Esophagus muscularis mucosa (tissue), 4 donors: ENCODE measurements around the gene STRAP. TPM values are rescaled to one million over a fixed set of nuclear protein-coding genes. Genes with fewer than 3 reads are reported as not detected.
"Not testable (repeated sequence)": the region's sequence is repeated elsewhere in the genome, so short reads cannot be mapped to it uniquely, and the experiment has no call there.

Experiments
- DNase-seq: peaks from one replicate; pipeline ENCODE4 v3.0.0-alpha.2; 2017; ENCODE audit errors: extremely low spot score
- H3K27ac ChIP-seq, 4 donors: fragments of 200-600 bp; sonication (generic); replicated peaks in 1 of 4; 1 replicate in 3 of 4; 2 replicates in 1 of 4; pipeline ENCODE4 v1.5.1; 2016 to 2019; ENCODE audit warnings: mild to moderate bottlenecking in 1 of 4
- H3K27me3 ChIP-seq, 4 donors: fragments of 200-600 bp; sonication (generic); one replicate each; pipeline versions ENCODE4 v1.5.1 to v1.6.0; 2016 to 2019
- H3K36me3 ChIP-seq, 4 donors: fragments of 200-600 bp; sonication (generic); one replicate each; pipeline ENCODE4 v1.5.1; 2016 to 2019
- H3K4me1 ChIP-seq, 4 donors: fragments of 200-600 bp; sonication (generic); one replicate each; pipeline ENCODE4 v1.5.1; 2016 to 2019
- H3K4me3 ChIP-seq, 4 donors: fragments of 200-600 bp; sonication (generic); 1 replicate in 2 of 4; 2 replicates in 2 of 4; pipeline ENCODE4 v1.5.1; 2016 to 2019; ENCODE audit warnings: mild to moderate bottlenecking in 4 of 4, moderate library complexity in 1 of 4
- H3K9me3 ChIP-seq, 4 donors: fragments of 200-600 bp; sonication (generic); 1 replicate in 3 of 4; 2 replicates in 1 of 4; pipeline ENCODE4 v1.5.1; 2016 to 2019
- EP300 ChIP-seq: sonication (generic); formaldehyde crosslinking; IDR thresholded peaks from one replicate; pipeline ENCODE4 v1.6.1; 2017; ENCODE audit warnings: antibody characterized with exemption
- POLR2A ChIP-seq: fragments of 450-650 bp; IDR thresholded peaks from one replicate; pipeline ENCODE4 v1.6.1; 2017; ENCODE audit warnings: antibody characterized with exemption, moderate library complexity, mild to moderate bottlenecking, low read depth
- POLR2AphosphoS5 ChIP-seq, 2 donors: sonication (generic); formaldehyde crosslinking; IDR thresholded peaks; one replicate each; pipeline ENCODE4 v1.6.1; 2017; ENCODE audit warnings: antibody characterized with exemption in 2 of 2
- WGBS: methylation state at CpG from one replicate; pipeline ENCODE4 v1.1.5; 2018; 5-methylcytosine and 5-hydroxymethylcytosine counted together
- intact Hi-C: fragments of 100-400 bp; cut with DNase I; formaldehyde crosslinking; loops from one replicate; pipeline ENCODE4 v1.15.1; 2023
- total RNA-seq, 4 donors: library from RNA; depleted of rRNA; stranded (reverse); fragments of >200 nt; gene quantifications; one replicate each; pipeline versions ENCODE4 v1.1.0 to v1.2.1, GENCODE V29; 2016
- TF ChIP-seq, protein P1 (sequence below), 3 experiments: fragments of 200-600 bp in 2 of 3; fragments of 450-650 bp in 1 of 3; sonication (generic) in 2 of 3; IDR thresholded peaks; one replicate each; pipeline ENCODE4 v1.5.1; 2017 to 2019; ENCODE audit warnings: antibody characterized with exemption in 3 of 3, mild to moderate bottlenecking in 2 of 3, moderate library complexity in 1 of 3

The STRAP gene
- total RNA-seq, 4 donors from 2014 or later = 63.9 to 78.5 (median 74.0) TPM

DNA sequence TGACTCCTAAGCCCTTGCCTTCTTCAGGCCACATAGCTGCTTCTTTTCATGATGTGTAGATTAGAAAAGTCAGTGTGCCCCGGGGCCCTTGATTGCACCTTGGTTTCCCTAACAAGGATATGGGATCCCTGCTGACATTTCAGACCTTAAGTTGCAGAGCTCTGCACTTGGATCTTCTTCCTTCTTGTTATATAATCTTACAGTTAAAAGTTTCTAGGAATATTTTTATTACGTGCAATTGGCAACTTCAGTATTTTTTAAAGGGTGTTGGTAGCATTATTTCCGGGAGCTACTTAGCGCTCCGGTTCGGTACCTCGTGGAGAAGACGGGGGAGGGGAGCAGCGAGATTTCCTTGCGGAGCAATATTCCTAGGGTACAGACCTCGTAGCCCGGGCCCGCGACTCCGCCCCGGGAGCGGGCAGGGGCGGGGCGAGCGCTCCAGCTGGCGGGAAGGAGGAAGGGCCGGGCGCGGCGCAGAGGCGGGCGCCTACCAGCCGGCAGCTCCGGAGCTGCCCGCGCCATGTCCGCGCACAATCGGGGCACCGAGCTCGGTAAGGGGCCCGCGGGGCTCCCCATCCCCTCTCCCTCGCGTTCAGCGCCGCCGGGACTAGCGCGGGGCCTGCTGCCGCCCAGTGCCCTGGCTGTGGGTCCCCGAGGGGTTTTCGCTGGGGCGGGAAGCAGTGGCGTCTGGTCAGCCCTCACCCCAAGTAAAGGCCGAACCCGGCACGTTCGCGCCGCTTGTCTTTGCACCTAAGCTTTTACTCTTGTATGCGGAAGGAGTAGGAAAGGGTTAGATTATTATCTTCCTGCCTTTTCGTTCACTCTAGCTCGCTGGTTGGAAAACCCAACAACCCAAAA lies 28.9 kb downstream of the STRAP start, which contains the start of gene DERA:
Gene DERA (plus strand): TSS at position 469 of the 858 bp plus-strand sequence. CDS start 52 bp downstream, at position 521.
- no peak for DNase-seq
- H3K9me3 ChIP-seq = no peaks in the 10 kb centered on the region
- H3K36me3 ChIP-seq = peaks cover 0 to 11% (median 9%) of the 10 kb centered on the region in 4 donors
- peaks cover 12 to 48% (median 42%) of the 10 kb centered on the region in 4 donors for H3K4me1 ChIP-seq
- H3K27ac ChIP-seq = peak within 1 kb of the TSS; percentile 92 to 98 (median 96)
- WGBS = under 1% methylated on average over 23 of the region's 59 CpGs
- TF ChIP-seq, protein P1, sequence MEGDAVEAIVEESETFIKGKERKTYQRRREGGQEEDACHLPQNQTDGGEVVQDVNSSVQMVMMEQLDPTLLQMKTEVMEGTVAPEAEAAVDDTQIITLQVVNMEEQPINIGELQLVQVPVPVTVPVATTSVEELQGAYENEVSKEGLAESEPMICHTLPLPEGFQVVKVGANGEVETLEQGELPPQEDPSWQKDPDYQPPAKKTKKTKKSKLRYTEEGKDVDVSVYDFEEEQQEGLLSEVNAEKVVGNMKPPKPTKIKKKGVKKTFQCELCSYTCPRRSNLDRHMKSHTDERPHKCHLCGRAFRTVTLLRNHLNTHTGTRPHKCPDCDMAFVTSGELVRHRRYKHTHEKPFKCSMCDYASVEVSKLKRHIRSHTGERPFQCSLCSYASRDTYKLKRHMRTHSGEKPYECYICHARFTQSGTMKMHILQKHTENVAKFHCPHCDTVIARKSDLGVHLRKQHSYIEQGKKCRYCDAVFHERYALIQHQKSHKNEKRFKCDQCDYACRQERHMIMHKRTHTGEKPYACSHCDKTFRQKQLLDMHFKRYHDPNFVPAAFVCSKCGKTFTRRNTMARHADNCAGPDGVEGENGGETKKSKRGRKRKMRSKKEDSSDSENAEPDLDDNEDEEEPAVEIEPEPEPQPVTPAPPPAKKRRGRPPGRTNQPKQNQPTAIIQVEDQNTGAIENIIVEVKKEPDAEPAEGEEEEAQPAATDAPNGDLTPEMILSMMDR (IDR thresholded peaks at IDR 0.05) = peak; percentile 16 to 23 (median 16)
- TF ChIP-seq POLR2AphosphoS5 (IDR thresholded peaks at IDR 0.05) = peak; percentile 68 to 92
- TF ChIP-seq POLR2A = peak; percentile 86
- no peak for TF ChIP-seq EP300
- peak within 1 kb of the TSS; percentile 70 to 91 (median 82) for H3K4me3 ChIP-seq
- intact Hi-C loops = no loop called here
- H3K27me3 ChIP-seq = no peaks in the 10 kb centered on the region

DNA sequence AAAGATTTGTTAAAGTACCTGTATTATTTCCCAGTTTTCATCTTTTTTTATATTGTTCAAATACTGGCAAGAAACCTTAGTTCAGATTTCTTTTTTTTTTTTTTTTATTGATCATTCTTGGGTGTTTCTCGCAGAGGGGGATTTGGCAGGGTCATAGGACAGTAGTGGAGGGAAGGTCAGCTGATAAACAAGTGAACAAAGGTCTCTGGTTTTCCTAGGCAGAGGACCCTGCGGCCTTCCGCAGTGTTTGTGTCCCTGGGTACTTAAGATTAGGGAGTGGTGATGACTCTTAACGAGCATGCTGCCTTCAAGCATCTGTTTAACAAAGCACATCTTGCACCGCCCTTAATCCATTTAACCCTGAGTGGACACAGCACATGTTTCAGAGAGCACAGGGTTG lies 29.7 kb downstream of the STRAP start:
- Histone ChIP-seq H3K27ac (peak overlapping the region; percentile 92 to 98 (median 96)), H3K4me3 (peak overlapping the region; percentile 70 to 91 (median 82)), H3K4me1 (peaks cover 12 to 48% (median 45%) of the 10 kb centered on the region in 4 donors)
- DNase-seq, H3K27me3 ChIP-seq, H3K9me3 ChIP-seq, H3K36me3 ChIP-seq, intact Hi-C loops: not testable (repeated sequence)
- whole genome bisulfite sequencing = 18% methylated on average over 4 of the region's 5 CpGs

DNA sequence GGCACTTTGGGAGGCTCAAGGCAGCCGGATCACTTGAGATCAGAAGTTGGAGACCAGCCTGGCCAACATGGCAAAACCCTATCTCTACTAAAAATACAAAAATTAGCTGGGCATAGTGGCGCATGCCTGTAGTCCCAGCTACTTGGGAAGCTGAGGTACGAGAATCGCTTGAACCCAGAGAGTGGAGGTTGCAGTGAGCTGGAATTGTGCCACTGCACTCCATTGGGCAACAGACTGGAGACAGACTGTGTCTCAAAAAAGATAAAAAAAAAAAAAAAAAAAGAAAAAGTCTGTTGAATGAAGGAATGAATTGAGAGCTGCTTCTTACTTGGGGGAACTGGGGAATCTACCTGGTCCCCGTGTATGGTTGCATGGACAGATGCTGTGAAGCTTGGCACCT lies 31.9 kb downstream of the STRAP start:
- 95% methylated on average over 5 of the region's 5 CpGs for WGBS
- H3K27ac ChIP-seq, H3K4me3 ChIP-seq, H3K36me3 ChIP-seq, DNase-seq, intact Hi-C loops, H3K27me3 ChIP-seq, H3K9me3 ChIP-seq: not testable (repeated sequence)
- H3K4me1 ChIP-seq = peaks cover 12 to 68% (median 65%) of the 10 kb centered on the region in 4 donors

DNA sequence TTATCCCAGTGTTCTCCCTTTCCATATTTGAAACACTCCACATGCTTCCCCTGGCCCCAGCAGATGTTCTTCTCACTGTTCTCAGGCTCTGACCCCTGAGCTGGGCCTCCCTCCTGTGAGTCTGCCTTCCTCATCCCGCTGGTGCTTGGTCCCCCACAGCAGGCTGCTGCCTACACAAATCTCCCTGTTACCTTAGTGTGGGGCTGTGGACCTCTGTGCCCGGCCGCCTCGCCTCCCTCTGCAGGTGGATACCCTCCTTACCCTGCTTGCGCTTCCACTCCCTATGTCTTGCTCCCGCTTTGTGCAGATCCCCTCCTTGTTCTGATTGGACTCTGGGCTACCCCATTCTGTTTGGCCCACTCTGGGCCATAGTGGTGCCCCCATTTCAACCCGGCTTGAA lies 35.9 kb downstream of the STRAP start:
- intact Hi-C loops = no loop called here
- Histone ChIP-seq H3K36me3 (no peaks in the 10 kb centered on the region), H3K27me3 (no peaks in the 10 kb centered on the region), H3K27ac (peak overlapping the region; percentile 72 to 80 (median 78)), H3K4me3 (no peak overlapping the region), H3K4me1 (peaks cover 5 to 74% (median 62%) of the 10 kb centered on the region in 4 donors), H3K9me3 (no peaks in the 10 kb centered on the region)
- no peak for DNase-seq
- 88% methylated on average over 7 of the region's 7 CpGs for WGBS
- no peak for TF ChIP-seq EP300
- no peak for TF ChIP-seq POLR2A
- TF ChIP-seq POLR2AphosphoS5 (IDR thresholded peaks at IDR 0.05) = no peak
- TF ChIP-seq, protein P1 (IDR thresholded peaks at IDR 0.05) = no peak

DNA sequence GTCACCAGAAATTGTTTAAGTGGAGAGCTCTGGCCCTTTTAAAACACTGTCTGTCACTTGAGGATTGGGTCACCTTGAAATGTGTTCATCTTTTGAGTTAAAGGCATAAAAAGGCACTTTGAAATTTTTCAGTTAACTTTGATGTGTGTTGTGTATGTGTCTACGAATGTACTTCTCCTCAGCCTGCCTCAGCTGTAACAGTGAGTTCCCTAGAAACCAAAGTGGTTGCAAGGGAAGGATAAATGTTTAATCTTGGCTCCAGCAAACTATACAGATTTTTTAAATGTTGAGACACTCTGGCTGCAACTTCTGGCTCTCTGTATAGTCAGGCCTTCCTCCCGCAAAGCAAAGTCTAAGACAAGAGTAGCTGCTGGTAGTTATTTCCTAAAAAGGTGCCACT lies 37.2 kb downstream of the STRAP start:
- intact Hi-C loops = no loop called here
- H3K4me1 ChIP-seq = peaks cover under 1 to 62% (median 50%) of the 10 kb centered on the region in 4 donors
- no peaks in the 10 kb centered on the region for H3K9me3 ChIP-seq
- H3K27ac ChIP-seq = peak overlapping the region; percentile 72 to 80 (median 78)
- DNase-seq = no peak
- peak in 1 of 2 donors; percentile 27 for TF ChIP-seq POLR2AphosphoS5 (IDR thresholded peaks at IDR 0.05)
- TF ChIP-seq, protein P1 (IDR thresholded peaks at IDR 0.05) = no peak
- H3K36me3 ChIP-seq = no peaks in the 10 kb centered on the region
- H3K27me3 ChIP-seq = no peaks in the 10 kb centered on the region
- H3K4me3 ChIP-seq = peak overlapping the region in 1 of 4 donors; percentile 3
- WGBS = 44% methylated on average over 2 of the region's 2 CpGs
